ENCODE data around the gene AJAP1.

AJAP1 gene

GRCh38 chr1:4770713-4771112, 116.3 kb downstream of the AJAP1 start:
- no peak overlapping the region for H3K27ac ChIP-seq (replicated peaks)
- H3K4me3 ChIP-seq (replicated peaks; ENCODE audit: insufficient read depth, low read length) = no peak overlapping the region
- H3K27me3 ChIP-seq (ENCODE audit: insufficient read depth, poor library complexity, severe bottlenecking) = no peaks in the 10 kb centered on the region
- DNase-seq (ENCODE audit: low read depth in 1 of 2, low spot score in 1 of 2) = no peak
- TF ChIP-seq POLR2AphosphoS5 (IDR thresholded peaks at IDR 0.05; ENCODE audit: low read depth) (no peak), CTCF (IDR thresholded peaks at IDR 0.05; ENCODE audit: insufficient read depth, low read length) (no peak), SPI1 (IDR thresholded peaks at IDR 0.05; ENCODE audit: borderline replicate concordance, low read depth) (no peak), REST (IDR thresholded peaks at IDR 0.05; ENCODE audit: insufficient replicate concordance, low read depth) (no peak), GABPA (IDR thresholded peaks at IDR 0.05; ENCODE audit: low read depth) (no peak)

- TF ChIP-seq REST (IDR thresholded peaks at IDR 0.05; ENCODE audit: insufficient replicate concordance, low read depth) (no peak), CTCF (IDR thresholded peaks at IDR 0.05; ENCODE audit: insufficient read depth, low read length) (no peak), GABPA (IDR thresholded peaks at IDR 0.05; ENCODE audit: low read depth) (no peak), SPI1 (IDR thresholded peaks at IDR 0.05; ENCODE audit: borderline replicate concordance, low read depth) (no peak), POLR2AphosphoS5 (IDR thresholded peaks at IDR 0.05; ENCODE audit: low read depth) (no peak)
- H3K27me3 ChIP-seq (ENCODE audit: insufficient read depth, poor library complexity, severe bottlenecking) = no peaks in the 10 kb centered on the region
- no peak for DNase-seq (ENCODE audit: low read depth in 1 of 2, low spot score in 1 of 2)
- no peak overlapping the region for H3K27ac ChIP-seq (replicated peaks)
- no peak overlapping the region for H3K4me3 ChIP-seq (replicated peaks; ENCODE audit: insufficient read depth, low read length)
Observed at GRCh38 chr1:4771267-4771666, 116.9 kb downstream of the AJAP1 start.

- Histone ChIP-seq H3K27ac (replicated peaks) (no peak overlapping the region), H3K4me3 (replicated peaks; ENCODE audit: insufficient read depth, low read length) (no peak overlapping the region), H3K27me3 (ENCODE audit: insufficient read depth, poor library complexity, severe bottlenecking) (no peaks in the 10 kb centered on the region)
- DNase-seq (ENCODE audit: low read depth in 1 of 2, low spot score in 1 of 2) = no peak
- TF ChIP-seq CTCF (IDR thresholded peaks at IDR 0.05; ENCODE audit: insufficient read depth, low read length) = no peak
- no peak for TF ChIP-seq SPI1 (IDR thresholded peaks at IDR 0.05; ENCODE audit: borderline replicate concordance, low read depth)
- TF ChIP-seq POLR2AphosphoS5 (IDR thresholded peaks at IDR 0.05; ENCODE audit: low read depth) = no peak
- no peak for TF ChIP-seq GABPA (IDR thresholded peaks at IDR 0.05; ENCODE audit: low read depth)
- TF ChIP-seq REST (IDR thresholded peaks at IDR 0.05; ENCODE audit: insufficient replicate concordance, low read depth) = no peak
Observed at GRCh38 chr1:4771721-4772120, 117.3 kb downstream of the AJAP1 start.
